Karpas-422 (cell line): ENCODE measurements around the gene NF2. TPM values are rescaled to one million over a fixed set of nuclear protein-coding genes. Genes with fewer than 3 reads are reported as not detected.

Experiments
- DNase-seq: peaks from one replicate; pipeline ENCODE4 v3.0.0-alpha.2; 2015
- H2AFZ ChIP-seq: fragments of 200-600 bp; sonication (generic); 2 replicates; pipeline ENCODE4 v1.6.1; 2014; ENCODE audit warnings: antibody characterized with exemption, low read length, mixed read lengths
- H3K27ac ChIP-seq: fragments of 200-600 bp; sonication (generic); 2 replicates; pipeline ENCODE4 v1.5.1; 2014; ENCODE audit warnings: mild to moderate bottlenecking, low read length, moderate library complexity
- H3K27me3 ChIP-seq: fragments of 200-600 bp; sonication (generic); 2 replicates; pipeline ENCODE4 v1.6.1; 2014; ENCODE audit warnings: low read length, mixed read lengths
- H3K36me3 ChIP-seq: fragments of 200-600 bp; sonication (generic); 2 replicates; pipeline ENCODE4 v1.6.1; 2014; ENCODE audit warnings: low read length, mixed read lengths; ENCODE audit not compliant: insufficient read depth
- H3K4me1 ChIP-seq: fragments of 200-600 bp; sonication (generic); 2 replicates; pipeline ENCODE4 v1.6.1; 2014; ENCODE audit warnings: mild to moderate bottlenecking, low read length, mixed read lengths
- H3K4me2 ChIP-seq: fragments of 200-600 bp; sonication (generic); 2 replicates; pipeline ENCODE4 v1.6.1; 2014; ENCODE audit warnings: low read length, low read depth, mild to moderate bottlenecking; ENCODE audit not compliant: poor library complexity, severe bottlenecking
- H3K4me3 ChIP-seq: fragments of 200-600 bp; sonication (generic); 2 replicates; pipeline ENCODE4 v1.5.1; 2014; ENCODE audit warnings: mild to moderate bottlenecking, antibody characterized with exemption, low read length, mixed read lengths
- H3K79me2 ChIP-seq: fragments of 200-600 bp; sonication (generic); 2 replicates; pipeline ENCODE4 v1.6.1; 2014; ENCODE audit warnings: mild to moderate bottlenecking, low read length, mixed read lengths
- H3K9ac ChIP-seq: fragments of 200-600 bp; sonication (generic); 2 replicates; pipeline ENCODE4 v1.6.0; 2014; ENCODE audit warnings: low read length
- H3K9me2 ChIP-seq: fragments of 200-600 bp; sonication (generic), shearing (Covaris generic); replicated peaks from 2 replicates; pipeline ENCODE4 v1.6.0; 2014; ENCODE audit warnings: mild to moderate bottlenecking, low read length, moderate library complexity; ENCODE audit not compliant: insufficient read depth
- H3K9me3 ChIP-seq: fragments of 300-700, 200-600 bp; sonication (generic); 2 replicates; pipeline ENCODE4 v1.6.1; 2014; ENCODE audit warnings: low read length, mixed read lengths
- H4K20me1 ChIP-seq: fragments of 200-600 bp; sonication (generic); 2 replicates; pipeline ENCODE4 v1.6.1; 2014; ENCODE audit warnings: mild to moderate bottlenecking, antibody characterized with exemption, low read length, low read depth; ENCODE audit not compliant: insufficient read depth
- total RNA-seq: library from RNA; depleted of rRNA; stranded (reverse); fragments of >200 nt; shearing (Covaris generic); gene quantifications from 2 replicates; pipeline ENCODE4 v1.2.3, GENCODE V29; 2014; ENCODE audit warnings: low replicate concordance

Gene NF2
- total RNA-seq, 1 experiment from 2014 or later = 19.0 TPM

DNA sequence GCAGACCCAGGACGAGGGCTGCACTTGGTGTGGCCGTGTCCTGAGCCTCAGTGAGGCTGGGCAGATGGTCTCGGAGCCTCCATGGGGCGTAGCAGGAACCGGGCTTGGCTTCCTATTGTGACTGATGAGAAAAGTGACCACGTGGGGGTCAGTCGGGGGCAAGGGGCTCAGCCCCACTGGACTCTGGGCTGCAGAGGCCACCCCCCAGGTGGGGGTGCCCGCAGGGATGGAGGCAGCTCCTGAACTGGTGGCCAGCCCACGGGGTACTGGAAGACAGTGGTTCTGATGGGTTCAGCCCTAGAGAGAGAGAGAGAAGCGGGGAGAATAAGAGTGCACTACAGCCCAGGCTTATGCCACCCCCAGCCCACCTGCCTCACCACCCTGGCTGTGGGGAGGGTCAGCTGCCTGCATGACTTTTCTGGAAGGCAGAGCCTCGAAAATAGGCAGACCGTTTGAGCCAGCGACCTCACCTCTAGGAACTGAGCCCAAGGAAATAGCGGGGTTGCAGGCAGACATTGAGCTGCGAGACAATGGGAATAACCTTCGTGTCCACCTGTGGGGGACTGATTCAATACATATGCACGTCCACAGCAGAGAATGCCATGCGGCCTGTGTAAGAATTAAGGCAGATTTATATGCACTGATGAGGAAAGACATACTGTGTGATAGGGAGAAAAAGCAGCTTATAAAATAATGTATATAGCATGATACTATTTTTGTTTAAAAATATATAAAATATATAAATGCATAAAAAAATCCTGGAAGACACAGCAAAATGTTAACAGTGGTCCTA lies 127.8 kb downstream of the NF2 start:
- H3K9me3 ChIP-seq = no peaks in the 10 kb centered on the region
- no peak overlapping the region for H3K4me3 ChIP-seq
- H3K9me2 ChIP-seq = no peaks in the 10 kb centered on the region
- DNase-seq = no peak
- H3K9ac ChIP-seq = no peak overlapping the region
- no peak overlapping the region for H3K4me2 ChIP-seq
- no peaks in the 10 kb centered on the region for H3K27me3 ChIP-seq
- H3K79me2 ChIP-seq = no peaks in the 10 kb centered on the region
- H3K27ac ChIP-seq = no peak overlapping the region
- 0 out of 2 replicates have a peak, but pooled peaks cover 7% of the 10 kb centered on the region for H4K20me1 ChIP-seq
- H3K4me1 ChIP-seq = peaks cover 14% of the 10 kb centered on the region
- no peaks in the 10 kb centered on the region for H3K36me3 ChIP-seq
- H2AFZ ChIP-seq = no peak overlapping the region

DNA sequence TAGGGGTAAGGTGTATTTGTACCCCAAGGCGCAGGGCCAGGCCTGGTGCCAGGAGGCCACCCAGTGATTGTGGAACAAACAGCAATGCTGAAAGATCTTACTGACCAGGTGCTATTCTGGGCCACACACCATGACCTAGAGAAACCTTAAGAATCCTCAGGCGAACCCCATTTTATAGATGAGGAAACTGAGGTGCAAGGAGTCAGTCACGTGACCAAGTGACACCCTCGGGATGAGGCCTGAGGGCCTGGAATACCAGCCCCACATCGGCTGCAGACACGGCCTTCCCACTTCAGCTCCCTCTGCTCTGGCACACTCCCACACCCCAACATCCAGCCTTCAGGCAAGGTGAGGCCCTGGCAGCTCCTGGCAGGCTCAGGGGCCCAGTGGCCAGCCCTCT lies 129.4 kb downstream of the NF2 start:
- Histone ChIP-seq H3K4me2 (no peak overlapping the region), H3K36me3 (no peaks in the 10 kb centered on the region), H3K27me3 (no peaks in the 10 kb centered on the region)

DNA sequence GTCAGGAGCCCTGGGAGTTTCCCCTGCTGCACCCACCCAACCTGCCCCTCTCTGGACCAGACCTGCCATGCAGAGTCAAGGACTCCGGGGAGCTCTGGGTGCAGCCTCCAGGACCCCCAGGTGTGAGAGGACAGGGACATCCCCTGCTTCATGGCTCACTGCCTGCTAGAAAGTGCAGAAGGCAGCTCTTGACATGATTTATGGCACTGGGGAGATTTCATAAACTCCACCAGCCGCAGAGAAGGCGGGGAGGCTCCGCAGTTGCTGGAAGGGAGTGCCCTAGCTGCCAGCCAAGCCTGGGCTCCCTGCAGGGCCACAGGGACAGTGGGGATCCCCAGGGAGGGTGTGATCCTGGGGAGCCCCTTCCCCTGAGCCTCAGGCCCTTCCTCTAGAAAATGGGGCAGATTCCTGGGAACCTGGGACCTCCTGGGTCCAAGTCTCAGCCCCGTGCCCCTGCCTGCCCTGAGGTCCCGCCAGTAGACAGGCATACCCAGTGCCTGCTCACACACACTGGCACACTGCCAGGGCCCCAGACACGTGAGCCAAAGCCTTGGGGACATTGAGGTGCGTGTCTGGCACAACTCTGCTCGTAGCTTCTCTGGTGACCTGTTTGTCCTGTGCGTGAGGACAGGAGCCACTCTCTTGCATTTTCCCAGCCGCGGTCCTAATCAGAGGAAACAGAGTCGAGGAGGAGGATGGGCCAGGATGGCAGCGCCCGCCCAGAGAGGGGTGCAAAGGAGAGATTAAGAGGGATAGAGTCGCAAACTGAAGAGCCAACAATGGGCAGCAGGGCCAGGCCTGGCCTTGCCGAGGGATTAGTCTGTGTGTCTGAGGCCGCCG lies 130.1 kb downstream of the NF2 start:
- 0 out of 2 replicates have a peak, but pooled peaks cover 5% of the 10 kb centered on the region for H4K20me1 ChIP-seq
- no peak overlapping the region for H3K27ac ChIP-seq
- no peaks in the 10 kb centered on the region for H3K36me3 ChIP-seq
- peaks cover 14% of the 10 kb centered on the region for H3K4me1 ChIP-seq
- H3K9me3 ChIP-seq = no peaks in the 10 kb centered on the region
- no peaks in the 10 kb centered on the region for H3K27me3 ChIP-seq
- no peak overlapping the region for H3K4me3 ChIP-seq
- H3K9me2 ChIP-seq = no peaks in the 10 kb centered on the region
- H3K4me2 ChIP-seq = peak overlapping the region; percentile 29
- no peaks in the 10 kb centered on the region for H3K79me2 ChIP-seq
- no peak overlapping the region for H3K9ac ChIP-seq
- DNase-seq = peak; percentile 77
- H2AFZ ChIP-seq = no peak overlapping the region

More for the DNA sequence above, 129.4 kb downstream of the NF2 start:
- Histone ChIP-seq H3K9me3 (no peaks in the 10 kb centered on the region), H4K20me1 (0 out of 2 replicates have a peak, but pooled peaks cover 7% of the 10 kb centered on the region), H2AFZ (no peak overlapping the region), H3K79me2 (no peaks in the 10 kb centered on the region), H3K9ac (no peak overlapping the region), H3K9me2 (no peaks in the 10 kb centered on the region), H3K4me3 (no peak overlapping the region), H3K4me1 (peaks cover 14% of the 10 kb centered on the region), H3K27ac (no peak overlapping the region)
- DNase-seq = no peak

DNA sequence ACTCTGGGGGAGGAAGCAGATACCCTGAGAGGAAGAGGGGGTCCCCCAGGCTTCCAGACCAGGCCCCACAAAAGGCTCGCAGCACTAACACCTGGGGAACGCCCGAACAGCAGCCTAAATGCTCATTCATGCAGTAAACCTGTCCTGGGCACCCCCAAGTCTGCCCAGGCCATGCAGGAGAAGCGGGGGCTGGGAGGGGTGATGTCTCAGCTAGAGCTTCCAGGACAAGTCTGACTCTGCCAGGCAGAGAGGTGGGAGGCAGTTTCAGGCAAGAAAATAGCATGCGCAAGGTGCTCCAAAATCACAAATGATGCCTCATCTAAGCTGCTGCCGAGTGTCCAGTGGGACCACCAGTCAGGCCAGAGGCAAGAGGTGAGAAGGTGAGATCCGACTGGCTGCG lies 131.0 kb downstream of the NF2 start:
- no peak overlapping the region for H3K4me2 ChIP-seq
- H3K9me2 ChIP-seq = no peaks in the 10 kb centered on the region
- H3K9me3 ChIP-seq = no peaks in the 10 kb centered on the region
- 0 out of 2 replicates have a peak, but pooled peaks cover 3% of the 10 kb centered on the region for H4K20me1 ChIP-seq
- H3K36me3 ChIP-seq = no peaks in the 10 kb centered on the region
- no peak overlapping the region for H3K4me3 ChIP-seq
- peaks cover 14% of the 10 kb centered on the region for H3K4me1 ChIP-seq
- DNase-seq = no peak
- no peak overlapping the region for H3K27ac ChIP-seq
- H3K79me2 ChIP-seq = no peaks in the 10 kb centered on the region
- H3K27me3 ChIP-seq = no peaks in the 10 kb centered on the region
- no peak overlapping the region for H2AFZ ChIP-seq
- no peak overlapping the region for H3K9ac ChIP-seq

DNA sequence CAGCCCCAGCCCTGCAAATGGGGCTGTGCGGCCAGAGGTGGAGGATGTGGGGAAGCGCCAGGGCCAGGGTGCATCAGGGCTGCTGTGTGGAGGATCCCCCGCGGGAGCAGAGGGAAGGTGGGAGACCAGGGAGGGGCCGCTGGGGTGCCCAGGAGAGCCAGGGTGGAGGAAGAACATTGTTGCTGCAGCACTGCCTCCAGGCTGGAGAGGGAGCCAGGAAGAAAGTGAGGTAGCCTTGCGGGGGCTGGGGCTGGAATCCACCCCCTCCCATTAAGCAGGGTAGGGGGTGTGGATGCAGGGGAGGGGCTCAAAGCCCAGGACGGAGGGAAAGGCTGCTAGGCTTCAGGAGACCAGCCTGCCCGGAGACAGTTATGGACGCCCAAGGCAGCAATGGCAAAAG lies 131.4 kb downstream of the NF2 start:
- no peak overlapping the region for H3K27ac ChIP-seq
- no peaks in the 10 kb centered on the region for H3K36me3 ChIP-seq
- no peak for DNase-seq
- H2AFZ ChIP-seq = no peak overlapping the region
- H4K20me1 ChIP-seq = 0 out of 2 replicates have a peak, but pooled peaks cover 3% of the 10 kb centered on the region
- H3K27me3 ChIP-seq = no peaks in the 10 kb centered on the region
- H3K4me3 ChIP-seq = no peak overlapping the region
- H3K4me1 ChIP-seq = peaks cover 14% of the 10 kb centered on the region
- no peaks in the 10 kb centered on the region for H3K9me3 ChIP-seq
- H3K9ac ChIP-seq = no peak overlapping the region
- H3K4me2 ChIP-seq = no peak overlapping the region
- H3K9me2 ChIP-seq = no peaks in the 10 kb centered on the region
- H3K79me2 ChIP-seq = no peaks in the 10 kb centered on the region

DNA sequence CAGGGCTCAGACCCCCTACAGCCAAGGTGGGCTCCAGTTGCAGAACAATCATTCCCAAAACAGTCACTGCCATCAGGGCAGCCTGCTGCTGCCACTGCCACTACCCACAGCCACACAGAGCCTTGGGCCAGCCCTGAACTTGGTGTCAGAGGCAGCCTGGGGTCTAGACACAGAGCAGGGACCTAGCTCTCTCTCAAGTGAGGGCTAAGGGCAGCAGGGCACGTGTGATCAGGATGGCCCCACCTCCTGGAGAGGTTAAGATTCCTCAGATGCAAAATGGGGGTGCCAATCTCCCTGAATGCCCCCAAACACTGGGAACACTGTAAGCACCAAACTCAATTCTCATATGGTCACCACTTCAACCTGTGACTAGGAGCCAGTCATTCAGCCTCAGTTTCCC lies 132.0 kb downstream of the NF2 start:
- Histone ChIP-seq H2AFZ (no peak overlapping the region), H3K27me3 (no peaks in the 10 kb centered on the region), H3K4me3 (no peak overlapping the region), H3K4me1 (peaks cover 14% of the 10 kb centered on the region), H3K4me2 (no peak overlapping the region), H3K9ac (no peak overlapping the region), H3K9me3 (no peaks in the 10 kb centered on the region), H3K9me2 (no peaks in the 10 kb centered on the region), H3K36me3 (no peaks in the 10 kb centered on the region), H3K27ac (no peak overlapping the region), H3K79me2 (no peaks in the 10 kb centered on the region), H4K20me1 (0 out of 2 replicates have a peak, but pooled peaks cover 3% of the 10 kb centered on the region)
- no peak for DNase-seq

DNA sequence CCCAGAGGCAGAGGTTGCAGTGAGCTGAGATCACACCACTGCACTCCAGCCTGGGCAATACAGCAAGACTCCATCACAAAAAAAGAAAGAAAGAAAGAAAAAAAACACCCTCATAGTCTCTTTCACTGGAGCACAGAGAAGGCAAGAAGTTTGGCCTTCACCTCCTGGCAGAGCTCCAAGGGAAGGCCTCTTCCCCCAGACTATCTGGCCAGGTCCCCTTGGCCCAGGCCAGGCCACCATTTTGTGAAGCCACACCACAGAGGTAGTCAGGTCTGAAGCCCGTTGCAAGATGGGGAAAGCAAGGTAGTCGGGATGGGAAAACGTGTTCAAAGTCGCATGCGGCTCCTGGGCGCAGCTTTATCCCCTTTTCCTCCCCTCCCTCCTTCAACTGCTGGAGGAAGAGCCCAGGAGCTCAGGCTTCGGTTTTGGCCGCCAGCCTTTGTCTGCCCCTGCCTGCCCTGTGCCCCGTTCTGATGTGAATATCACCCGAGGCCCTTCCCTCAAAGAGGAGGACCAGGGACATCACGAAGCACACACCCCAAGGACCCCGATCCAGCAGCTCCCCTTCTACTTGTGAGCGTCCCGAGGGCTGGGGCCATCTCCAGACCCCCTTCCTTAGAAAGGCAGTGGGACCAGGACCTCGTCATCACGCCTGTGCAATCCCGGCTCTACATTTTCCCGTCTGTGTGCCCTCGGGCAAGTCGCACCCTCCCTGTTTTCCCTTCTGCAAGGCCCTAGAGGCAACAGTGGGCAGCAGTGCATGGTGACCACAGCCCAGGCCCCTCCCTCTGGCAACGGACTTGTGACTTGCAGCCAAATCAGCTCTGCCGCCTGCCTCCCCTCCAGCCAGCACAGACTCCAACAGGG lies 134.1 kb downstream of the NF2 start:
- DNase-seq = no peak
- peaks cover 14% of the 10 kb centered on the region for H3K4me1 ChIP-seq
- H3K36me3 ChIP-seq = no peaks in the 10 kb centered on the region
- no peak overlapping the region for H3K4me3 ChIP-seq
- H3K27ac ChIP-seq = no peak overlapping the region
- no peak overlapping the region for H3K4me2 ChIP-seq
- 0 out of 2 replicates have a peak, but pooled peaks cover 3% of the 10 kb centered on the region for H4K20me1 ChIP-seq
- H3K9me3 ChIP-seq = no peaks in the 10 kb centered on the region
- no peaks in the 10 kb centered on the region for H3K9me2 ChIP-seq
- H3K9ac ChIP-seq = no peak overlapping the region
- no peaks in the 10 kb centered on the region for H3K27me3 ChIP-seq
- H3K79me2 ChIP-seq = no peaks in the 10 kb centered on the region
- H2AFZ ChIP-seq = no peak overlapping the region
